HEK293 (cell line): ENCODE data around the gene CD48.

Experiments used
- CTCF ChIA-PET: fragments of 350-600 bp; formaldehyde crosslinking; extraction: SDS; loops from one replicate; lab custom pipeline; 2021; ENCODE audit warnings: antibody characterized with exemption; lab: Yijun Ruan, JAX
- POLR2A ChIA-PET: fragments of 300-600 bp; formaldehyde crosslinking; extraction: SDS; loops from one replicate; lab custom pipeline; 2020; ENCODE audit warnings: antibody characterized with exemption, inconsistent platforms; lab: Yijun Ruan, JAX
- H3K27ac ChIP-seq: fragments of 200-500 bp; sonication (Bioruptor generic); 2 replicates; pipeline ENCODE4 v1.5.1; 2014; ENCODE audit warnings: low read depth, low read length, control low read depth, inconsistent platforms; ENCODE audit errors: extremely low read depth
- H3K36me3 ChIP-seq, 2 experiments: fragments of 200-500 bp in 1 of 2; sonication (Bioruptor generic) in 1 of 2; 1 replicate in 1 of 2; 2 replicates in 1 of 2; pipeline ENCODE4 v1.5.1; 2014 to 2017; ENCODE audit warnings: inconsistent platforms in 2 of 2, low read length in 2 of 2; ENCODE audit not compliant: control insufficient read depth in 2 of 2, insufficient read depth in 1 of 2
- H3K4me1 ChIP-seq: fragments of 200-500 bp; sonication (Bioruptor generic); 2 replicates; pipeline ENCODE4 v1.5.1; 2014; ENCODE audit warnings: mild to moderate bottlenecking, low read length, inconsistent platforms; ENCODE audit not compliant: control insufficient read depth, insufficient read depth
- H3K4me3 ChIP-seq: 2 replicates; pipeline ENCODE4 v1.5.1; 2011; ENCODE audit warnings: low read depth, mild to moderate bottlenecking, control low read depth, low read length, moderate library complexity
- H3K9me3 ChIP-seq: fragments of 200-500 bp; sonication (Bioruptor generic); 2 replicates; pipeline ENCODE4 v1.5.1; 2014; ENCODE audit warnings: low read depth, low read length, inconsistent platforms; ENCODE audit not compliant: control insufficient read depth, insufficient read depth
- HOXA7 ChIP-seq: sonication (generic); formaldehyde crosslinking; IDR thresholded peaks from 2 replicates; pipeline ENCODE4 v1.8.1; 2022; ENCODE audit warnings: missing genetic modification reagents, borderline replicate concordance
- ZBTB48 ChIP-seq: fragments of 450-650 bp; formaldehyde crosslinking; IDR thresholded peaks from 2 replicates; pipeline ENCODE4 v1.5.1; 2016; ENCODE audit warnings: missing biosample characterization, missing genetic modification characterization
- ZNF10 ChIP-seq: fragments of 450-650 bp; formaldehyde crosslinking; IDR thresholded peaks from 2 replicates; pipeline ENCODE4 v1.5.1; 2017; ENCODE audit warnings: missing biosample characterization, missing genetic modification characterization
- ZNF350 ChIP-seq: fragments of 450-650 bp; formaldehyde crosslinking; IDR thresholded peaks from 2 replicates; pipeline ENCODE4 v1.5.0; 2017; ENCODE audit warnings: missing biosample characterization, mild to moderate bottlenecking, missing genetic modification characterization
- ZNF391 ChIP-seq: fragments of 450-650 bp; formaldehyde crosslinking; IDR thresholded peaks from 2 replicates; pipeline ENCODE4 v1.5.1; 2016; ENCODE audit warnings: low read depth, missing biosample characterization, missing genetic modification characterization, borderline replicate concordance
- ZNF514 ChIP-seq: fragments of 450-650 bp; formaldehyde crosslinking; IDR thresholded peaks from 2 replicates; pipeline ENCODE4 v1.5.1; 2016; ENCODE audit warnings: missing biosample characterization, missing genetic modification characterization
- ZNF530 ChIP-seq: fragments of 450-650 bp; formaldehyde crosslinking; IDR thresholded peaks from 2 replicates; pipeline ENCODE4 v1.5.1; 2016; ENCODE audit warnings: low read depth, missing biosample characterization, missing genetic modification characterization
- ZNF544 ChIP-seq: fragments of 450-650 bp; formaldehyde crosslinking; IDR thresholded peaks from 2 replicates; pipeline ENCODE4 v1.5.0; 2017; ENCODE audit warnings: missing biosample characterization, missing genetic modification characterization
- ZNF768 ChIP-seq: fragments of 450-650 bp; formaldehyde crosslinking; IDR thresholded peaks from 2 replicates; pipeline ENCODE4 v1.5.1; 2018; ENCODE audit warnings: missing biosample characterization, mild to moderate bottlenecking, missing genetic modification characterization
- TF ChIP-seq, protein P1 (sequence below): fragments of 450-650 bp; formaldehyde crosslinking; IDR thresholded peaks from 2 replicates; pipeline ENCODE4 v1.5.1; 2017; ENCODE audit warnings: missing biosample characterization, missing genetic modification characterization
- TF ChIP-seq, protein P2 (sequence below): fragments of 450-650 bp; formaldehyde crosslinking; IDR thresholded peaks from 2 replicates; pipeline ENCODE4 v1.5.1; 2016; ENCODE audit warnings: missing biosample characterization, missing genetic modification characterization
- TF ChIP-seq, protein P3 (sequence below): fragments of 450-650 bp; formaldehyde crosslinking; IDR thresholded peaks from 2 replicates; pipeline ENCODE4 v1.5.1; 2016; ENCODE audit warnings: missing biosample characterization, missing genetic modification characterization

Gene CD48

DNA sequence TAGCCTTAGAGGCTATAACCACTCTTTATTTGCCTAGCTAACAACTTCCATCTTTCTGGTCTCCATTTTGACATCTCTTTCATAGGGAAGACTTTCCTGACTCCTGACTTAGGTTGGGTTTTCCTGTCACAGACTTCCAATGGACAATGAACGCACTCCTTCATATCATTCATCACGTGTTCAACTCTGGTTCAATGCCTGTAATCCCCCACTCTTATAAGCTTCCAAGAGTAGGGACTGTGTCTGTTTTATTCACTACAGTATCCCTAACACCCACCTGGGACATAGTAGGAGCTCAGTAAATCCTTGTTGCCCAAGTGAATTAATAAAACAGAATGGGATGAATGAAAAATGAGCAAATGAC, 69.4 kb downstream of the CD48 start:
- no peaks in the 10 kb centered on the region for H3K9me3 ChIP-seq
- TF ChIP-seq, protein P1, sequence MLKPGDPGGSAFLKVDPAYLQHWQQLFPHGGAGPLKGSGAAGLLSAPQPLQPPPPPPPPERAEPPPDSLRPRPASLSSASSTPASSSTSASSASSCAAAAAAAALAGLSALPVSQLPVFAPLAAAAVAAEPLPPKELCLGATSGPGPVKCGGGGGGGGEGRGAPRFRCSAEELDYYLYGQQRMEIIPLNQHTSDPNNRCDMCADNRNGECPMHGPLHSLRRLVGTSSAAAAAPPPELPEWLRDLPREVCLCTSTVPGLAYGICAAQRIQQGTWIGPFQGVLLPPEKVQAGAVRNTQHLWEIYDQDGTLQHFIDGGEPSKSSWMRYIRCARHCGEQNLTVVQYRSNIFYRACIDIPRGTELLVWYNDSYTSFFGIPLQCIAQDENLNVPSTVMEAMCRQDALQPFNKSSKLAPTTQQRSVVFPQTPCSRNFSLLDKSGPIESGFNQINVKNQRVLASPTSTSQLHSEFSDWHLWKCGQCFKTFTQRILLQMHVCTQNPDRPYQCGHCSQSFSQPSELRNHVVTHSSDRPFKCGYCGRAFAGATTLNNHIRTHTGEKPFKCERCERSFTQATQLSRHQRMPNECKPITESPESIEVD = no peak
- TF ChIP-seq, protein P2, sequence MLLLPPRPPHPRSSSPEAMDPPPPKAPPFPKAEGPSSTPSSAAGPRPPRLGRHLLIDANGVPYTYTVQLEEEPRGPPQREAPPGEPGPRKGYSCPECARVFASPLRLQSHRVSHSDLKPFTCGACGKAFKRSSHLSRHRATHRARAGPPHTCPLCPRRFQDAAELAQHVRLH (tag by site-specific recombination) = no peak
- TF ChIP-seq, all 188 proteins: peak for 0
- CTCF ChIA-PET = interaction anchor here (1.0 kb wide), 1 partner anchor 33 kb away, joined by 3 read pairs; no protein-coding TSS in a partner anchor
- Histone ChIP-seq H3K27ac (no peak overlapping the region), H3K36me3 (no peaks in the 10 kb centered on the region), H3K4me1 (no peaks in the 10 kb centered on the region), H3K4me3 (no peak overlapping the region)
- POLR2A ChIA-PET = no interaction called here

- no peak overlapping the region for H3K27ac ChIP-seq
- no peak overlapping the region for H3K4me3 ChIP-seq
Measured at GRCh38 chr1:160641323-160642280, 70.0 kb downstream of the CD48 start.

GRCh38 chr1:160640359-160641123, 71.1 kb downstream of the CD48 start:
- POLR2A ChIA-PET = no interaction called here
- CTCF ChIA-PET = interaction anchor here (0.8 to 1.1 kb wide), 3 partner anchors 27 to 41 kb away, joined by 3 to 6 read pairs (median 4); no protein-coding TSS in a partner anchor
- no peak overlapping the region for H3K27ac ChIP-seq
- H3K4me1 ChIP-seq = no peaks in the 10 kb centered on the region
- no peaks in the 10 kb centered on the region for H3K9me3 ChIP-seq
- TF ChIP-seq HOXA7 (CRISPR knock-in tag) (no peak), ZNF768 (tag by site-specific recombination) (no peak)
- no peak overlapping the region for H3K4me3 ChIP-seq
- H3K36me3 ChIP-seq = no peaks in the 10 kb centered on the region

More at GRCh38 chr1:160641323-160642280, 70.0 kb downstream of the CD48 start:
- Histone ChIP-seq H3K36me3 (no peaks in the 10 kb centered on the region), H3K4me1 (no peaks in the 10 kb centered on the region), H3K9me3 (no peaks in the 10 kb centered on the region)
- no peak for TF ChIP-seq ZNF350
- CTCF ChIA-PET = interaction anchor here (1.0 kb wide), 1 partner anchor 34 kb away, joined by 3 read pairs; no protein-coding TSS in a partner anchor
- POLR2A ChIA-PET = no interaction called here

- H3K4me3 ChIP-seq = no peak overlapping the region
- no peaks in the 10 kb centered on the region for H3K4me1 ChIP-seq
- no peaks in the 10 kb centered on the region for H3K9me3 ChIP-seq
- ChIA-PET POLR2A (no interaction called here), CTCF (interaction anchor here (1.0 to 1.1 kb wide), 2 partner anchors 28 to 36 kb away, joined by 4 to 6 read pairs; no protein-coding TSS in a partner anchor)
- no peak for TF ChIP-seq ZNF544
- TF ChIP-seq ZBTB48 (tag by site-specific recombination) = no peak
- no peak for TF ChIP-seq ZNF514
- TF ChIP-seq ZNF391 (tag by site-specific recombination) = no peak
- no peak for TF ChIP-seq ZNF350
- no peak for TF ChIP-seq ZNF10 (tag by site-specific recombination)
- TF ChIP-seq, protein P3, sequence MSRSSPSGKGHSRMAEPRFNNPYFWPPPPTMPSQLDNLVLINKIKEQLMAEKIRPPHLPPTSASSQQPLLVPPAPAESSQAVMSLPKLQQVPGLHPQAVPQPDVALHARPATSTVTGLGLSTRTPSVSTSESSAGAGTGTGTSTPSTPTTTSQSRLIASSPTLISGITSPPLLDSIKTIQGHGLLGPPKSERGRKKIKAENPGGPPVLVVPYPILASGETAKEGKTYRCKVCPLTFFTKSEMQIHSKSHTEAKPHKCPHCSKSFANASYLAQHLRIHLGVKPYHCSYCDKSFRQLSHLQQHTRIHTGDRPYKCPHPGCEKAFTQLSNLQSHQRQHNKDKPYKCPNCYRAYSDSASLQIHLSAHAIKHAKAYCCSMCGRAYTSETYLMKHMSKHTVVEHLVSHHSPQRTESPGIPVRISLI = no peak
- TF ChIP-seq ZNF530 = no peak
- no peak overlapping the region for H3K27ac ChIP-seq
- no peaks in the 10 kb centered on the region for H3K36me3 ChIP-seq
Measured at GRCh38 chr1:160639652-160640051, 72.0 kb downstream of the CD48 start.
